ENCODE data around the gene MTFMT. TPM values are rescaled to one million over a fixed set of nuclear protein-coding genes. Genes with fewer than 3 reads are reported as not detected.
A peak's percentile ranks its signal among the peaks of the same experiment; 100 is the strongest.

The MTFMT gene
- total and polyA plus RNA-seq, 2 of the 13 experiments (the other 11 are each of a cell fraction or from before 2014, with no cell fraction given) = 9.9 to 23.2 TPM

- TF ChIP-seq, protein P1, sequence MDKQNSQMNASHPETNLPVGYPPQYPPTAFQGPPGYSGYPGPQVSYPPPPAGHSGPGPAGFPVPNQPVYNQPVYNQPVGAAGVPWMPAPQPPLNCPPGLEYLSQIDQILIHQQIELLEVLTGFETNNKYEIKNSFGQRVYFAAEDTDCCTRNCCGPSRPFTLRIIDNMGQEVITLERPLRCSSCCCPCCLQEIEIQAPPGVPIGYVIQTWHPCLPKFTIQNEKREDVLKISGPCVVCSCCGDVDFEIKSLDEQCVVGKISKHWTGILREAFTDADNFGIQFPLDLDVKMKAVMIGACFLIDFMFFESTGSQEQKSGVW (CRISPR knock-in tag; IDR thresholded peaks at IDR 0.05; ENCODE audit: borderline replicate concordance) = no peak
- TF ChIP-seq ZNF556 (CRISPR knock-in tag; IDR thresholded peaks at IDR 0.05; ENCODE audit: borderline replicate concordance) (peak; percentile 62; the same call in 1 of the 2 replicates), ZNF138 (CRISPR knock-in tag; IDR thresholded peaks at IDR 0.05; ENCODE audit: low read depth) (no peak), MLLT10 (CRISPR knock-in tag; IDR thresholded peaks at IDR 0.05) (no peak), ZNF282 (IDR thresholded peaks at IDR 0.05; ENCODE audit: partially characterized antibody) (no peak), TBL1XR1 (IDR thresholded peaks at IDR 0.05; ENCODE audit: borderline replicate concordance, low read length, partially characterized antibody) (no peak), MIER2 (CRISPR knock-in tag; IDR thresholded peaks at IDR 0.05) (peak; percentile 59; the same call in 1 of the 2 replicates), CEBPB (IDR thresholded peaks at IDR 0.05; ENCODE audit: borderline replicate concordance, low read depth, low read length) (peak; percentile 33; the same call in 1 of the 2 replicates)
- TF ChIP-seq, protein P2, sequence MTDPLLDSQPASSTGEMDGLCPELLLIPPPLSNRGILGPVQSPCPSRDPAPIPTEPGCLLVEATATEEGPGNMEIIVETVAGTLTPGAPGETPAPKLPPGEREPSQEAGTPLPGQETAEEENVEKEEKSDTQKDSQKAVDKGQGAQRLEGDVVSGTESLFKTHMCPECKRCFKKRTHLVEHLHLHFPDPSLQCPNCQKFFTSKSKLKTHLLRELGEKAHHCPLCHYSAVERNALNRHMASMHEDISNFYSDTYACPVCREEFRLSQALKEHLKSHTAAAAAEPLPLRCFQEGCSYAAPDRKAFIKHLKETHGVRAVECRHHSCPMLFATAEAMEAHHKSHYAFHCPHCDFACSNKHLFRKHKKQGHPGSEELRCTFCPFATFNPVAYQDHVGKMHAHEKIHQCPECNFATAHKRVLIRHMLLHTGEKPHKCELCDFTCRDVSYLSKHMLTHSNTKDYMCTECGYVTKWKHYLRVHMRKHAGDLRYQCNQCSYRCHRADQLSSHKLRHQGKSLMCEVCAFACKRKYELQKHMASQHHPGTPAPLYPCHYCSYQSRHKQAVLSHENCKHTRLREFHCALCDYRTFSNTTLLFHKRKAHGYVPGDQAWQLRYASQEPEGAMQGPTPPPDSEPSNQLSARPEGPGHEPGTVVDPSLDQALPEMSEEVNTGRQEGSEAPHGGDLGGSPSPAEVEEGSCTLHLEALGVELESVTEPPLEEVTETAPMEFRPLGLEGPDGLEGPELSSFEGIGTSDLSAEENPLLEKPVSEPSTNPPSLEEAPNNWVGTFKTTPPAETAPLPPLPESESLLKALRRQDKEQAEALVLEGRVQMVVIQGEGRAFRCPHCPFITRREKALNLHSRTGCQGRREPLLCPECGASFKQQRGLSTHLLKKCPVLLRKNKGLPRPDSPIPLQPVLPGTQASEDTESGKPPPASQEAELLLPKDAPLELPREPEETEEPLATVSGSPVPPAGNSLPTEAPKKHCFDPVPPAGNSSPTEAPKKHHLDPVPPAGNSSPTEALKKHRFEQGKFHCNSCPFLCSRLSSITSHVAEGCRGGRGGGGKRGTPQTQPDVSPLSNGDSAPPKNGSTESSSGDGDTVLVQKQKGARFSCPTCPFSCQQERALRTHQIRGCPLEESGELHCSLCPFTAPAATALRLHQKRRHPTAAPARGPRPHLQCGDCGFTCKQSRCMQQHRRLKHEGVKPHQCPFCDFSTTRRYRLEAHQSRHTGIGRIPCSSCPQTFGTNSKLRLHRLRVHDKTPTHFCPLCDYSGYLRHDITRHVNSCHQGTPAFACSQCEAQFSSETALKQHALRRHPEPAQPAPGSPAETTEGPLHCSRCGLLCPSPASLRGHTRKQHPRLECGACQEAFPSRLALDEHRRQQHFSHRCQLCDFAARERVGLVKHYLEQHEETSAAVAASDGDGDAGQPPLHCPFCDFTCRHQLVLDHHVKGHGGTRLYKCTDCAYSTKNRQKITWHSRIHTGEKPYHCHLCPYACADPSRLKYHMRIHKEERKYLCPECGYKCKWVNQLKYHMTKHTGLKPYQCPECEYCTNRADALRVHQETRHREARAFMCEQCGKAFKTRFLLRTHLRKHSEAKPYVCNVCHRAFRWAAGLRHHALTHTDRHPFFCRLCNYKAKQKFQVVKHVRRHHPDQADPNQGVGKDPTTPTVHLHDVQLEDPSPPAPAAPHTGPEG (CRISPR knock-in tag; IDR thresholded peaks at IDR 0.05) = no peak
- TF ChIP-seq, protein P3, sequence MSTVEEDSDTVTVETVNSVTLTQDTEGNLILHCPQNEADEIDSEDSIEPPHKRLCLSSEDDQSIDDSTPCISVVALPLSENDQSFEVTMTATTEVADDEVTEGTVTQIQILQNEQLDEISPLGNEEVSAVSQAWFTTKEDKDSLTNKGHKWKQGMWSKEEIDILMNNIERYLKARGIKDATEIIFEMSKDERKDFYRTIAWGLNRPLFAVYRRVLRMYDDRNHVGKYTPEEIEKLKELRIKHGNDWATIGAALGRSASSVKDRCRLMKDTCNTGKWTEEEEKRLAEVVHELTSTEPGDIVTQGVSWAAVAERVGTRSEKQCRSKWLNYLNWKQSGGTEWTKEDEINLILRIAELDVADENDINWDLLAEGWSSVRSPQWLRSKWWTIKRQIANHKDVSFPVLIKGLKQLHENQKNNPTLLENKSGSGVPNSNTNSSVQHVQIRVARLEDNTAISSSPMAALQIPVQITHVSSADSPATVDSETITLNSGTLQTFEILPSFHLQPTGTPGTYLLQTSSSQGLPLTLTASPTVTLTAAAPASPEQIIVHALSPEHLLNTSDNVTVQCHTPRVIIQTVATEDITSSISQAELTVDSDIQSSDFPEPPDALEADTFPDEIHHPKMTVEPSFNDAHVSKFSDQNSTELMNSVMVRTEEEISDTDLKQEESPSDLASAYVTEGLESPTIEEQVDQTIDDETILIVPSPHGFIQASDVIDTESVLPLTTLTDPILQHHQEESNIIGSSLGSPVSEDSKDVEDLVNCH (CRISPR knock-in tag; IDR thresholded peaks at IDR 0.05) = no peak
- TF ChIP-seq, protein P4, sequence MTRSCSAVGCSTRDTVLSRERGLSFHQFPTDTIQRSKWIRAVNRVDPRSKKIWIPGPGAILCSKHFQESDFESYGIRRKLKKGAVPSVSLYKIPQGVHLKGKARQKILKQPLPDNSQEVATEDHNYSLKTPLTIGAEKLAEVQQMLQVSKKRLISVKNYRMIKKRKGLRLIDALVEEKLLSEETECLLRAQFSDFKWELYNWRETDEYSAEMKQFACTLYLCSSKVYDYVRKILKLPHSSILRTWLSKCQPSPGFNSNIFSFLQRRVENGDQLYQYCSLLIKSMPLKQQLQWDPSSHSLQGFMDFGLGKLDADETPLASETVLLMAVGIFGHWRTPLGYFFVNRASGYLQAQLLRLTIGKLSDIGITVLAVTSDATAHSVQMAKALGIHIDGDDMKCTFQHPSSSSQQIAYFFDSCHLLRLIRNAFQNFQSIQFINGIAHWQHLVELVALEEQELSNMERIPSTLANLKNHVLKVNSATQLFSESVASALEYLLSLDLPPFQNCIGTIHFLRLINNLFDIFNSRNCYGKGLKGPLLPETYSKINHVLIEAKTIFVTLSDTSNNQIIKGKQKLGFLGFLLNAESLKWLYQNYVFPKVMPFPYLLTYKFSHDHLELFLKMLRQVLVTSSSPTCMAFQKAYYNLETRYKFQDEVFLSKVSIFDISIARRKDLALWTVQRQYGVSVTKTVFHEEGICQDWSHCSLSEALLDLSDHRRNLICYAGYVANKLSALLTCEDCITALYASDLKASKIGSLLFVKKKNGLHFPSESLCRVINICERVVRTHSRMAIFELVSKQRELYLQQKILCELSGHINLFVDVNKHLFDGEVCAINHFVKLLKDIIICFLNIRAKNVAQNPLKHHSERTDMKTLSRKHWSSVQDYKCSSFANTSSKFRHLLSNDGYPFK (CRISPR knock-in tag; IDR thresholded peaks at IDR 0.05; ENCODE audit: borderline replicate concordance) = no peak
- TF ChIP-seq, protein P5, sequence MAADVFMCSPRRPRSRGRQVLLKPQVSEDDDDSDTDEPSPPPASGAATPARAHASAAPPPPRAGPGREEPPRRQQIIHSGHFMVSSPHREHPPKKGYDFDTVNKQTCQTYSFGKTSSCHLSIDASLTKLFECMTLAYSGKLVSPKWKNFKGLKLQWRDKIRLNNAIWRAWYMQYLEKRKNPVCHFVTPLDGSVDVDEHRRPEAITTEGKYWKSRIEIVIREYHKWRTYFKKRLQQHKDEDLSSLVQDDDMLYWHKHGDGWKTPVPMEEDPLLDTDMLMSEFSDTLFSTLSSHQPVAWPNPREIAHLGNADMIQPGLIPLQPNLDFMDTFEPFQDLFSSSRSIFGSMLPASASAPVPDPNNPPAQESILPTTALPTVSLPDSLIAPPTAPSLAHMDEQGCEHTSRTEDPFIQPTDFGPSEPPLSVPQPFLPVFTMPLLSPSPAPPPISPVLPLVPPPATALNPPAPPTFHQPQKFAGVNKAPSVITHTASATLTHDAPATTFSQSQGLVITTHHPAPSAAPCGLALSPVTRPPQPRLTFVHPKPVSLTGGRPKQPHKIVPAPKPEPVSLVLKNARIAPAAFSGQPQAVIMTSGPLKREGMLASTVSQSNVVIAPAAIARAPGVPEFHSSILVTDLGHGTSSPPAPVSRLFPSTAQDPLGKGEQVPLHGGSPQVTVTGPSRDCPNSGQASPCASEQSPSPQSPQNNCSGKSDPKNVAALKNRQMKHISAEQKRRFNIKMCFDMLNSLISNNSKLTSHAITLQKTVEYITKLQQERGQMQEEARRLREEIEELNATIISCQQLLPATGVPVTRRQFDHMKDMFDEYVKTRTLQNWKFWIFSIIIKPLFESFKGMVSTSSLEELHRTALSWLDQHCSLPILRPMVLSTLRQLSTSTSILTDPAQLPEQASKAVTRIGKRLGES (CRISPR knock-in tag; IDR thresholded peaks at IDR 0.05; ENCODE audit: borderline replicate concordance) = no peak
Observed at GRCh38 chr15:65056868-65057548, 27.6 kb upstream of the MTFMT start (continued).
